ENCODE results near the gene ERICH2. TPM values are rescaled to one million over a fixed set of nuclear protein-coding genes. Genes with fewer than 3 reads are reported as not detected.

The ERICH2 gene
- total and polyA plus RNA-seq, 2 of the 13 experiments (the other 11 are each of a cell fraction or from before 2014, with no cell fraction given) = not detected

DNA sequence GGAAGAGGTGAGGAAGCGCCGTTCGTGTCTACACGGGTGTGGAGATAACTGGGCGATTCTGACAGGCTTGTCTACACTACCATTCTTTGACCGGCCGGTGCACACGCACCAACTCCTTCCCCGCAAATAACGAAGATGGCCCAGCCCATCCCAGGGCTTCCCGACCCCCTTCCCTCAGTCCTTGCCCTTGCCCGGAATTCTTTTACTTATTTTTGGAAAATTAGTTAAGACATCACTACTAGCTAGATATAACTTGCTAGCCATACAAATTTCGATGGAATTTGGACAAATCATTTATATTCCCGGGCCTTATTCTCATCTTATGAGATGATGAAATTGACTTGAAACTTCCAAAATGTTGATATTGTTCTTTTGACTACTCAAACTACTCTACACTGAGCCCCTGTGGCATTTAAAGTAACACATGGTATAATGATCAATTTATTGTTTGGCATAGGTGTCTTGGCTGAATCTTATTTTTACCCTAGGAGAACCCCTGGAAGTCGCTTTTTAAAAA lies 1.3 kb downstream of the ERICH2 start (continued):
- TF ChIP-seq, protein P1, sequence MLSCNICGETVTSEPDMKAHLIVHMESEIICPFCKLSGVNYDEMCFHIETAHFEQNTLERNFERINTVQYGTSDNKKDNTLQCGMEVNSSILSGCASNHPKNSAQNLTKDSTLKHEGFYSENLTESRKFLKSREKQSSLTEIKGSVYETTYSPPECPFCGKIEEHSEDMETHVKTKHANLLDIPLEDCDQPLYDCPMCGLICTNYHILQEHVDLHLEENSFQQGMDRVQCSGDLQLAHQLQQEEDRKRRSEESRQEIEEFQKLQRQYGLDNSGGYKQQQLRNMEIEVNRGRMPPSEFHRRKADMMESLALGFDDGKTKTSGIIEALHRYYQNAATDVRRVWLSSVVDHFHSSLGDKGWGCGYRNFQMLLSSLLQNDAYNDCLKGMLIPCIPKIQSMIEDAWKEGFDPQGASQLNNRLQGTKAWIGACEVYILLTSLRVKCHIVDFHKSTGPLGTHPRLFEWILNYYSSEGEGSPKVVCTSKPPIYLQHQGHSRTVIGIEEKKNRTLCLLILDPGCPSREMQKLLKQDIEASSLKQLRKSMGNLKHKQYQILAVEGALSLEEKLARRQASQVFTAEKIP (CRISPR knock-in tag; IDR thresholded peaks at IDR 0.05; ENCODE audit: borderline replicate concordance) = no peak
- no peak for TF ChIP-seq ZNF431 (CRISPR knock-in tag; IDR thresholded peaks at IDR 0.05; ENCODE audit: borderline replicate concordance, low read depth)
- no peak for TF ChIP-seq GATAD1 (CRISPR knock-in tag; IDR thresholded peaks at IDR 0.05)
- no peak for TF ChIP-seq ZNF260 (CRISPR knock-in tag; IDR thresholded peaks at IDR 0.05; ENCODE audit: borderline replicate concordance, low read depth)
- TF ChIP-seq, protein P2, sequence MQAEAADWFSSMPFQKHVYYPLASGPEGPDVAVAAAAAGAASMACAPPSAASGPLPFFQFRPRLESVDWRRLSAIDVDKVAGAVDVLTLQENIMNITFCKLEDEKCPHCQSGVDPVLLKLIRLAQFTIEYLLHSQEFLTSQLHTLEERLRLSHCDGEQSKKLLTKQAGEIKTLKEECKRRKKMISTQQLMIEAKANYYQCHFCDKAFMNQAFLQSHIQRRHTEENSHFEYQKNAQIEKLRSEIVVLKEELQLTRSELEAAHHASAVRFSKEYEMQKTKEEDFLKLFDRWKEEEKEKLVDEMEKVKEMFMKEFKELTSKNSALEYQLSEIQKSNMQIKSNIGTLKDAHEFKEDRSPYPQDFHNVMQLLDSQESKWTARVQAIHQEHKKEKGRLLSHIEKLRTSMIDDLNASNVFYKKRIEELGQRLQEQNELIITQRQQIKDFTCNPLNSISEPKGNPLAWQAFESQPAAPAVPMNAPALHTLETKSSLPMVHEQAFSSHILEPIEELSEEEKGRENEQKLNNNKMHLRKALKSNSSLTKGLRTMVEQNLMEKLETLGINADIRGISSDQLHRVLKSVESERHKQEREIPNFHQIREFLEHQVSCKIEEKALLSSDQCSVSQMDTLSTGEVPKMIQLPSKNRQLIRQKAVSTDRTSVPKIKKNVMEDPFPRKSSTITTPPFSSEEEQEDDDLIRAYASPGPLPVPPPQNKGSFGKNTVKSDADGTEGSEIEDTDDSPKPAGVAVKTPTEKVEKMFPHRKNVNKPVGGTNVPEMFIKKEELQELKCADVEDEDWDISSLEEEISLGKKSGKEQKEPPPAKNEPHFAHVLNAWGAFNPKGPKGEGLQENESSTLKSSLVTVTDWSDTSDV (CRISPR knock-in tag; IDR thresholded peaks at IDR 0.05) = no peak
- TF ChIP-seq DNMT1 (CRISPR knock-in tag; IDR thresholded peaks at IDR 0.05) = no peak
- TF ChIP-seq RBFOX2 (IDR thresholded peaks at IDR 0.05; ENCODE audit: low read depth, low read length) = no peak
- TF ChIP-seq ZNF292 (CRISPR knock-in tag; IDR thresholded peaks at IDR 0.05; ENCODE audit: borderline replicate concordance, low read depth) = no peak
- 0 out of 2 replicates have a peak, but pooled peaks have one; percentile 15 for TF ChIP-seq NFATC3 (CRISPR knock-in tag; IDR thresholded peaks at IDR 0.05)
- TF ChIP-seq ZEB1 (IDR thresholded peaks at IDR 0.05; ENCODE audit: insufficient replicate concordance, low read depth) = no peak
- no peak for TF ChIP-seq ATF6 (CRISPR knock-in tag; conservative IDR thresholded peaks at IDR 0.05)
- no peak for TF ChIP-seq ZNF564 (CRISPR knock-in tag; IDR thresholded peaks at IDR 0.05)
- TF ChIP-seq POLR2AphosphoS5 (IDR thresholded peaks at IDR 0.05; ENCODE audit: low read depth, low read length) = no peak
- TF ChIP-seq RBM22 (optimal IDR thresholded peaks at IDR 0.05; ENCODE audit: low read length) = no peak
- TF ChIP-seq, protein P3, sequence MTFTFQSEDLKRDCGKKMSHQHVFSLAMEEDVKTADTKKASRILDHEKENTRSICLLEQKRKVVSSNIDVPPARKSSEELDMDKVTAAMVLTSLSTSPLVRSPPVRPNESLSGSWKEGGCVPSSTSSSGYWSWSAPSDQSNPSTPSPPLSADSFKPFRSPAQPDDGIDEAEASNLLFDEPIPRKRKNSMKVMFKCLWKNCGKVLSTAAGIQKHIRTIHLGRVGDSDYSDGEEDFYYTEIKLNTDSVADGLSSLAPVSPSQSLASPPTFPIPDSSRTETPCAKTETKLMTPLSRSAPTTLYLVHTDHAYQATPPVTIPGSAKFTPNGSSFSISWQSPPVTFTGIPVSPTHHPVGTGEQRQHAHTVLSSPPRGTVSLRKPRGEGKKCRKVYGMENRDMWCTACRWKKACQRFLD (CRISPR knock-in tag; IDR thresholded peaks at IDR 0.05; ENCODE audit: borderline replicate concordance) = 0 out of 2 replicates have a peak, but pooled peaks have one; percentile 9
- no peak for TF ChIP-seq ZNF230 (CRISPR knock-in tag; IDR thresholded peaks at IDR 0.05)
- TF ChIP-seq SIN3A (IDR thresholded peaks at IDR 0.05; ENCODE audit: borderline replicate concordance, low read depth, low read length) = no peak
- no peak for TF ChIP-seq ZNF256 (CRISPR knock-in tag; conservative IDR thresholded peaks at IDR 0.05)
- no peak for TF ChIP-seq ZNF720 (CRISPR knock-in tag; IDR thresholded peaks at IDR 0.05)
- TF ChIP-seq SMARCE1 (IDR thresholded peaks at IDR 0.05; ENCODE audit: borderline replicate concordance) = no peak
- no peak for TF ChIP-seq ZNF598 (CRISPR knock-in tag; IDR thresholded peaks at IDR 0.05; ENCODE audit: borderline replicate concordance)
